ENCODE data around the gene SYNDIG1.

GRCh38 chr20:24469894-24470745 lies 691 bp downstream of the SYNDIG1 start:
- TF ChIP-seq BHLHE40 (IDR thresholded peaks at IDR 0.05; ENCODE audit: borderline replicate concordance) = no peak
- no peak for TF ChIP-seq ZNF384 (IDR thresholded peaks at IDR 0.05)
- no peak for TF ChIP-seq SUZ12 (IDR thresholded peaks at IDR 0.05)
- TF ChIP-seq ELF4 (IDR thresholded peaks at IDR 0.05) = no peak
